B cell (primary cell): ENCODE measurements around the gene UBTD1. TPM values are rescaled to one million over a fixed set of nuclear protein-coding genes. Genes with fewer than 3 reads are reported as not detected.
A peak's percentile ranks its signal among the peaks of the same experiment; 100 is the strongest.

Experiments
- ATAC-seq: fragments of 200-7000 bp; cut with Tn5 transposase; one replicate; pipeline ENCODE4 v1.10.0; 2021; ENCODE audit warnings: low read depth, mild to moderate bottlenecking, moderate number of reproducible peaks, moderate library complexity
- CTCF ChIA-PET: fragments of 350-600 bp; sonication (Branson Sonifier 250); formaldehyde crosslinking; loops from one replicate; lab custom pipeline; 2021; ENCODE audit warnings: antibody characterized with exemption, inconsistent platforms; lab: Charles Lee
- POLR2A ChIA-PET: fragments of 350-600 bp; sonication (Branson Sonifier 250); formaldehyde crosslinking; loops from one replicate; lab custom pipeline; 2021; ENCODE audit warnings: antibody characterized with exemption; lab: Charles Lee
- DNase-seq: peaks from one replicate; pipeline ENCODE4 v3.0.0; 2013
- H2AFZ ChIP-seq: 2 replicates; pipeline ENCODE4 v1.6.1; 2012; ENCODE audit warnings: mild to moderate bottlenecking, low read depth, low read length; ENCODE audit not compliant: insufficient read depth, poor library complexity, severe bottlenecking
- H3K27ac ChIP-seq, 2 donors: 1 replicate in 1 of 2; 2 replicates in 1 of 2; pipeline ENCODE4 v1.5.1; 2012 to 2013; ENCODE audit warnings: low read length in 2 of 2, mild to moderate bottlenecking in 2 of 2, moderate library complexity in 1 of 2
- H3K27me3 ChIP-seq, 4 experiments: fragments of 200-600 bp in 1 of 4; sonication (generic) in 1 of 4; replicated peaks in 1 of 4; 1 replicate in 2 of 4; 2 replicates in 2 of 4; pipeline versions ENCODE4 v1.6.1 to v1.7.0; 2013 to 2016; ENCODE audit warnings: low read length in 3 of 4, mild to moderate bottlenecking in 2 of 4, mixed read lengths in 1 of 4, moderate library complexity in 1 of 4; ENCODE audit not compliant: insufficient read depth in 4 of 4, control insufficient read depth in 3 of 4; ENCODE audit errors: control extremely low read depth in 1 of 4
- H3K36me3 ChIP-seq, 2 experiments: replicated peaks in 1 of 2; 1 replicate in 1 of 2; 2 replicates in 1 of 2; pipeline versions ENCODE4 v1.6.1 to v1.7.1; 2013; ENCODE audit warnings: low read length in 1 of 2; ENCODE audit not compliant: insufficient read depth in 2 of 2, control insufficient read depth in 1 of 2; ENCODE audit errors: control extremely low read depth in 1 of 2, extremely low read depth in 1 of 2
- H3K4me1 ChIP-seq, 2 donors: fragments of 200-600 bp in 1 of 2; sonication (generic) in 1 of 2; 1 replicate in 1 of 2; 2 replicates in 1 of 2; pipeline versions ENCODE4 v1.5.1 to v1.6.1; 2013 to 2017; ENCODE audit warnings: low read length in 2 of 2; ENCODE audit not compliant: control insufficient read depth in 2 of 2, insufficient read depth in 2 of 2
- H3K4me2 ChIP-seq: replicated peaks from 2 replicates; pipeline ENCODE3; 2012; ENCODE audit warnings: mild to moderate bottlenecking, low read depth, low read length; ENCODE audit not compliant: poor library complexity, severe bottlenecking
- H3K4me3 ChIP-seq, 5 experiments: fragments of 200-600 bp in 1 of 5; sonication (generic) in 1 of 5; 1 replicate in 3 of 5; 2 replicates in 2 of 5; pipeline versions ENCODE4 v1.5.1 to v1.7.0; 2011 to 2016; ENCODE audit warnings: low read length in 4 of 5, mild to moderate bottlenecking in 4 of 5, low read depth in 2 of 5, control low read depth in 1 of 5, moderate library complexity in 1 of 5; ENCODE audit not compliant: insufficient read depth in 1 of 5; ENCODE audit errors: control extremely low read depth in 1 of 5, extremely low read depth in 1 of 5
- H3K79me2 ChIP-seq: fragments of 200-600 bp; sonication (generic); one replicate; pipeline ENCODE4 v1.6.0; 2016; ENCODE audit warnings: low read length; ENCODE audit not compliant: control insufficient read depth, insufficient read depth
- H3K9ac ChIP-seq: fragments of 200-600 bp; sonication (generic); 2 replicates; pipeline ENCODE4 v1.6.1; 2017; ENCODE audit warnings: mild to moderate bottlenecking, low read length, moderate library complexity
- H3K9me3 ChIP-seq, 3 donors: one replicate each; pipeline versions ENCODE4 v1.6.1 to v1.7.1; 2013; ENCODE audit warnings: low read length in 2 of 3; ENCODE audit not compliant: control insufficient read depth in 2 of 3, insufficient read depth in 1 of 3; ENCODE audit errors: control extremely low read depth in 1 of 3
- H4K20me1 ChIP-seq: 2 replicates; pipeline ENCODE4 v1.6.0; 2012; ENCODE audit warnings: mild to moderate bottlenecking, low read length; ENCODE audit not compliant: insufficient read depth, control insufficient read depth, poor library complexity, severe bottlenecking
- H3K27ac Mint-ChIP-seq: one replicate; pipeline ENCODE4 v1.8.0; 2021; ENCODE audit warnings: mixed read lengths
- H3K27me3 Mint-ChIP-seq: one replicate; pipeline ENCODE4 v1.8.0; 2021; ENCODE audit warnings: mixed read lengths
- H3K4me1 Mint-ChIP-seq: one replicate; pipeline ENCODE4 v1.8.0; 2021; ENCODE audit warnings: mixed read lengths
- H3K4me3 Mint-ChIP-seq: one replicate; pipeline ENCODE4 v1.8.0; 2021; ENCODE audit warnings: mixed read lengths
- H3K9me3 Mint-ChIP-seq: one replicate; pipeline ENCODE4 v1.8.0; 2022; ENCODE audit warnings: mixed read lengths; ENCODE audit not compliant: insufficient read depth
- EZH2 ChIP-seq: IDR thresholded peaks from 2 replicates; pipeline ENCODE4 v1.6.1; 2012; ENCODE audit warnings: borderline replicate concordance, low read depth, mild to moderate bottlenecking, moderate library complexity, low read length; ENCODE audit not compliant: insufficient read depth, poor library complexity, severe bottlenecking
- WGBS: methylation state at CpG from one replicate; pipeline ENCODE4 v1.1.5; 2013; ENCODE audit warnings: missing lambda C conversion rate; ENCODE audit not compliant: insufficient coverage; 5-methylcytosine and 5-hydroxymethylcytosine counted together
- intact Hi-C: fragments of 100-400 bp; cut with micrococcal nuclease; formaldehyde crosslinking; loops from one replicate; pipeline ENCODE4 v1.10.0; 2022
- polyA plus RNA-seq: library from polyadenylated mRNA; depleted of rRNA; stranded (reverse); fragments of >200 nt; gene quantifications from 2 replicates; pipeline ENCODE4 v1.2.3, GENCODE V29; 2012
- total RNA-seq, 2 donors: library from RNA; stranded (reverse); fragments of 120-200 nt in 1 of 2; gene quantifications; 1 replicate in 1 of 2; 2 replicates in 1 of 2; pipeline versions ENCODE4 v1.2.3 to v1.2.4, GENCODE V29; 2013 to 2022
- TF ChIP-seq, protein P1 (sequence below): fragments of 200-600 bp; IDR thresholded peaks from one replicate; pipeline ENCODE4 v1.8.0; 2022; ENCODE audit warnings: antibody characterized with exemption, mild to moderate bottlenecking

UBTD1 gene
- total and polyA plus RNA-seq, 2 donors (not counting 1 experiment from before 2014, with no cell fraction given) = 1.3 to 1.8 TPM

DNA sequence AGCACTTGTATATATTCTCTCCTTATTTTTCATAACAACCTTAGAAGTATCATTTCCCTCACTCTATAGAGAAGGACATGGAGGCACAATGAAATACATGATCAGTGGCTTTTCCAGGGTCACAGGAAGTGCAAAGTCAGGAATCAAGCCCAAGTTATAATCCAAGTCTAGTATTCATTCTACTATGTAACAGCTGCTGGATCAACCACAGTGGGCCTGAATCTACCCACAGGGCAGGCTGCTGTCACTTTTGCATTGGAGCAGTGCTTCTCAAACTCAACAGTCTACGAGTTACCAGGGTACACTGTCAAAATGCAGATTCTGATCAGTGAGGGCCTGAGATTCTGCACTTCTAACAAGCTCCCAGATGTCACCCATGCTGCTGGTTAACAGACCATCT is 34.5 kb upstream of the UBTD1 start:
- POLR2A ChIA-PET = no interaction called here
- Mint-ChIP-seq H3K4me1 (no peaks in the 10 kb centered on the region), H3K27ac (peak overlapping the region; percentile 17), H3K9me3 (no peaks in the 10 kb centered on the region), H3K4me3 (no peak overlapping the region), H3K27me3 (no peaks in the 10 kb centered on the region)
- DNase-seq (no peak), ATAC-seq (no peak)
- no peaks in the 10 kb centered on the region for H4K20me1 ChIP-seq
- TF ChIP-seq EZH2 = no peak
- TF ChIP-seq, protein P1, sequence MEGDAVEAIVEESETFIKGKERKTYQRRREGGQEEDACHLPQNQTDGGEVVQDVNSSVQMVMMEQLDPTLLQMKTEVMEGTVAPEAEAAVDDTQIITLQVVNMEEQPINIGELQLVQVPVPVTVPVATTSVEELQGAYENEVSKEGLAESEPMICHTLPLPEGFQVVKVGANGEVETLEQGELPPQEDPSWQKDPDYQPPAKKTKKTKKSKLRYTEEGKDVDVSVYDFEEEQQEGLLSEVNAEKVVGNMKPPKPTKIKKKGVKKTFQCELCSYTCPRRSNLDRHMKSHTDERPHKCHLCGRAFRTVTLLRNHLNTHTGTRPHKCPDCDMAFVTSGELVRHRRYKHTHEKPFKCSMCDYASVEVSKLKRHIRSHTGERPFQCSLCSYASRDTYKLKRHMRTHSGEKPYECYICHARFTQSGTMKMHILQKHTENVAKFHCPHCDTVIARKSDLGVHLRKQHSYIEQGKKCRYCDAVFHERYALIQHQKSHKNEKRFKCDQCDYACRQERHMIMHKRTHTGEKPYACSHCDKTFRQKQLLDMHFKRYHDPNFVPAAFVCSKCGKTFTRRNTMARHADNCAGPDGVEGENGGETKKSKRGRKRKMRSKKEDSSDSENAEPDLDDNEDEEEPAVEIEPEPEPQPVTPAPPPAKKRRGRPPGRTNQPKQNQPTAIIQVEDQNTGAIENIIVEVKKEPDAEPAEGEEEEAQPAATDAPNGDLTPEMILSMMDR = no peak
- H3K4me3 ChIP-seq = no peak overlapping the region
- no peak overlapping the region for H3K9ac ChIP-seq
- peaks cover 26 to 92% of the 10 kb centered on the region in 2 experiments for H3K36me3 ChIP-seq
- intact Hi-C loops = no loop called here
- H3K9me3 ChIP-seq = no peaks in the 10 kb centered on the region
- H3K27ac ChIP-seq = no peak overlapping the region
- H3K4me2 ChIP-seq = no peak overlapping the region
- H2AFZ ChIP-seq = no peak overlapping the region
- no peaks in the 10 kb centered on the region for H3K79me2 ChIP-seq
- CTCF ChIA-PET = interaction anchor here (0.6 to 8.4 kb wide), 8 partner anchors 11 to 428 kb away, joined by 3 to 96 read pairs (median 4); no protein-coding TSS in a partner anchor
- no peaks in the 10 kb centered on the region for H3K27me3 ChIP-seq
- no peaks in the 10 kb centered on the region for H3K4me1 ChIP-seq
- WGBS = 94% methylated on average over 1 of the region's 1 CpG

DNA sequence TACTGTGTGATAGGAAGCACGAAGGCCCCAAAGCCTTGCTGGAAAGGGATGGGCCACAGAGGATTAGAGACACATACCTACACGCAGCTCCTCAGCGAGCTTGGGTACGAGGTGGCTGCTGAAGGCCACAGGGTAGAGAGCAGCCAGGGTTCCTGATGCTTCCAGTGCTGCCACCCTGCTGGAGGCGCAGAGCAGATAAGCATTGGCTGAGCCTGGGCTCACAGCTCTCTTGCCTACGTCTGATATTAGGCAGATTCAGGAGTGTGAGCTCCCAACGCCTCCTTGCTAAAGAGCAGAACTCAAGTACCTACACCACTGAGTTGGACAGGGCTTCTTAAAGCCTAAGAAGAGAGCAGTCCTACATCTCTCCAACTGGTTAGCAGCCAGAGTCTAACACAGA is 32.7 kb upstream of the UBTD1 start:
- no peaks in the 10 kb centered on the region for H3K27me3 Mint-ChIP-seq
- TF ChIP-seq, protein P1 = no peak
- intact Hi-C loops = no loop called here
- Histone ChIP-seq H3K36me3 (peaks cover 19 to 92% of the 10 kb centered on the region in 2 experiments), H3K27ac (no peak overlapping the region), H3K4me3 (no peak overlapping the region), H3K4me1 (no peaks in the 10 kb centered on the region), H3K79me2 (no peaks in the 10 kb centered on the region), H3K4me2 (no peak overlapping the region), H3K9ac (no peak overlapping the region), H4K20me1 (no peaks in the 10 kb centered on the region), H2AFZ (no peak overlapping the region), H3K9me3 (no peaks in the 10 kb centered on the region), H3K27me3 (no peaks in the 10 kb centered on the region)
- ATAC-seq (no peak), DNase-seq (no peak)
- H3K9me3 Mint-ChIP-seq = no peaks in the 10 kb centered on the region
- ChIA-PET POLR2A (no interaction called here), CTCF (interaction anchor here (0.9 to 8.4 kb wide), 5 partner anchors 9 to 1025 kb away, joined by 3 to 96 read pairs (median 3); no protein-coding TSS in a partner anchor)
- H3K27ac Mint-ChIP-seq = no peak overlapping the region
- WGBS = 96% methylated on average over 6 of the region's 7 CpGs
- H3K4me1 Mint-ChIP-seq = no peaks in the 10 kb centered on the region
- no peak overlapping the region for H3K4me3 Mint-ChIP-seq
